IMR-90 (cell line): ENCODE results near the gene MYH9. TPM values are rescaled to one million over a fixed set of nuclear protein-coding genes. Genes with fewer than 3 reads are reported as not detected.

Experiments
- ATAC-seq: fragments of 200-7000 bp; cut with Tn5 transposase; 2 replicates; pipeline ENCODE4 v1.9.1; 2020; ENCODE audit warnings: low read depth, mild to moderate bottlenecking, moderate library complexity
- BruUV-seq: library from RNA; stranded (reverse); fragments of 400-500 nt; replicated peaks from 2 replicates; lab custom pipeline; 2021; lab: Mats Ljungman, UMichigan
- CTCF ChIA-PET: fragments of 300-600 bp; formaldehyde crosslinking; extraction: SDS; loops from one replicate; lab custom pipeline; 2021; ENCODE audit warnings: antibody characterized with exemption; lab: Yijun Ruan, JAX
- POLR2A ChIA-PET: fragments of 300-600 bp; sonication (Branson Sonifier 250); formaldehyde crosslinking; loops from one replicate; lab custom pipeline; 2022; ENCODE audit warnings: antibody characterized with exemption; ENCODE audit not compliant: unreplicated experiment; lab: Charles Lee
- DNase-seq: peaks from one replicate; pipeline ENCODE4 v3.0.0; 2013
- H2AFZ ChIP-seq: replicated peaks from 2 replicates; pipeline ENCODE3; 2013; ENCODE audit warnings: low read length, mild to moderate bottlenecking; ENCODE audit not compliant: poor library complexity
- H2AK5ac ChIP-seq: 2 replicates; pipeline ENCODE4 v1.6.1; 2013; ENCODE audit warnings: low read depth, low read length, inconsistent platforms
- H2AK9ac ChIP-seq: replicated peaks from 2 replicates; pipeline ENCODE3; 2013; ENCODE audit warnings: mild to moderate bottlenecking, low read depth, low read length, moderate library complexity; ENCODE audit not compliant: poor library complexity
- H2BK120ac ChIP-seq: 2 replicates; pipeline ENCODE4 v1.6.1; 2013; ENCODE audit warnings: low read depth, low read length, inconsistent platforms
- H2BK15ac ChIP-seq: 3 replicates; pipeline ENCODE4 v1.6.1; 2013; ENCODE audit warnings: low read depth, low read length, inconsistent platforms
- H2BK20ac ChIP-seq: 2 replicates; pipeline ENCODE4 v1.6.1; 2013; ENCODE audit warnings: low read depth, mild to moderate bottlenecking, inconsistent platforms, low read length, moderate library complexity
- H2BK5ac ChIP-seq: 2 replicates; pipeline ENCODE4 v1.6.1; 2013; ENCODE audit warnings: mild to moderate bottlenecking, low read depth, low read length, inconsistent platforms; ENCODE audit not compliant: poor library complexity, severe bottlenecking
- H3K14ac ChIP-seq: replicated peaks from 2 replicates; pipeline ENCODE4 v1.6.1; 2013; ENCODE audit warnings: low read depth, low read length, inconsistent platforms
- H3K18ac ChIP-seq: 2 replicates; pipeline ENCODE4 v1.6.1; 2013; ENCODE audit warnings: low read depth, low read length, control low read depth
- H3K23ac ChIP-seq: 2 replicates; pipeline ENCODE4 v1.6.1; 2013; ENCODE audit warnings: low read depth, low read length, inconsistent platforms
- H3K27ac ChIP-seq: 2 replicates; pipeline ENCODE4 v1.5.1; 2013; ENCODE audit warnings: mild to moderate bottlenecking, control low read depth, low read length; ENCODE audit not compliant: insufficient read depth
- H3K27me3 ChIP-seq: 2 replicates; pipeline ENCODE4 v1.6.1; 2013; ENCODE audit warnings: low read length; ENCODE audit not compliant: control insufficient read depth, insufficient read depth
- H3K36me3 ChIP-seq: 2 replicates; pipeline ENCODE4 v1.6.1; 2013; ENCODE audit warnings: low read length, mixed read lengths; ENCODE audit not compliant: control insufficient read depth, insufficient read depth
- H3K4ac ChIP-seq: 2 replicates; pipeline ENCODE4 v1.6.1; 2013; ENCODE audit warnings: low read depth, low read length, inconsistent platforms
- H3K4me1 ChIP-seq: 2 replicates; pipeline ENCODE4 v1.6.1; 2013; ENCODE audit warnings: low read length, mixed read lengths; ENCODE audit not compliant: control insufficient read depth, insufficient read depth
- H3K4me2 ChIP-seq: 2 replicates; pipeline ENCODE4 v1.6.1; 2013; ENCODE audit warnings: low read depth, mild to moderate bottlenecking, control low read depth, low read length, moderate library complexity
- H3K4me3 ChIP-seq: 2 replicates; pipeline ENCODE4 v1.5.1; 2013; ENCODE audit warnings: low read depth, mild to moderate bottlenecking, control low read depth, low read length, moderate library complexity; ENCODE audit not compliant: insufficient read depth
- H3K56ac ChIP-seq: 2 replicates; pipeline ENCODE4 v1.6.1; 2013; ENCODE audit warnings: low read length, inconsistent platforms; ENCODE audit not compliant: insufficient read depth; ENCODE audit errors: extremely low read depth
- H3K79me1 ChIP-seq, 2 experiments: 2 replicates each; pipeline ENCODE4 v1.6.1; 2013; ENCODE audit warnings: low read length in 2 of 2, inconsistent platforms in 1 of 2, low read depth in 1 of 2
- H3K9ac ChIP-seq: 2 replicates; pipeline ENCODE4 v1.6.1; 2013; ENCODE audit warnings: low read depth, low read length, control low read depth
- H3K9me1 ChIP-seq: 2 replicates; pipeline ENCODE4 v1.6.1; 2013; ENCODE audit warnings: low read length, inconsistent platforms; ENCODE audit not compliant: insufficient read depth
- H3K9me3 ChIP-seq: 2 replicates; pipeline ENCODE4 v1.6.1; 2013; ENCODE audit warnings: low read length; ENCODE audit not compliant: control insufficient read depth, insufficient read depth
- H4K20me1 ChIP-seq: 2 replicates; pipeline ENCODE4 v1.6.1; 2013; ENCODE audit warnings: low read length, inconsistent platforms; ENCODE audit not compliant: insufficient read depth
- H4K5ac ChIP-seq: 2 replicates; pipeline ENCODE4 v1.6.1; 2013; ENCODE audit warnings: mild to moderate bottlenecking, low read depth, low read length, control low read depth
- H4K8ac ChIP-seq, 2 experiments: 2 replicates each; pipeline ENCODE4 v1.6.1; 2013; ENCODE audit warnings: low read depth in 2 of 2, low read length in 2 of 2, control low read depth in 1 of 2, inconsistent platforms in 1 of 2
- H4K91ac ChIP-seq: 2 replicates; pipeline ENCODE4 v1.6.1; 2013; ENCODE audit warnings: low read depth, low read length, inconsistent platforms; ENCODE audit not compliant: insufficient read depth
- MXI1 ChIP-seq: IDR thresholded peaks from 2 replicates; pipeline ENCODE4 v1.6.1; 2012; ENCODE audit warnings: low read depth, mild to moderate bottlenecking, low read length, moderate library complexity, borderline replicate concordance
- NFE2L2 ChIP-seq: fragments of 150-350 bp; IDR thresholded peaks from 2 replicates; pipeline ENCODE4 v1.6.1; 2016; ENCODE audit warnings: low read depth, mild to moderate bottlenecking, low read length
- RCOR1 ChIP-seq: IDR thresholded peaks from 2 replicates; pipeline ENCODE4 v1.6.1; 2012; ENCODE audit warnings: mild to moderate bottlenecking, low read length, improper control_type of control experiment; ENCODE audit not compliant: insufficient replicate concordance
- WGBS, 2 experiments: methylation state at CpG; one replicate each; pipeline versions ENCODE4 v1.1.5 to v1.1.7; 2013; ENCODE audit warnings: missing lambda C conversion rate in 2 of 2; ENCODE audit not compliant: insufficient read length in 1 of 2; ENCODE audit errors: extremely low coverage in 2 of 2; 5-methylcytosine and 5-hydroxymethylcytosine counted together
- dilution Hi-C: fragments of 300-500 bp; cut with HindIII; formaldehyde crosslinking; loops from one replicate; pipeline ENCODE4 v1.14.3; 2018; ENCODE audit warnings: low sequenced_read_pairs; ENCODE audit not compliant: unreplicated experiment
- in situ Hi-C: fragments of 300-500 bp; cut with MboI; formaldehyde crosslinking; loops from 3 replicates; pipeline ENCODE4 v1.14.3; 2019; ENCODE audit warnings: low sequenced_read_pairs, inconsistent platforms, mixed read lengths
- intact Hi-C: fragments of 100-400 bp; cut with micrococcal nuclease; formaldehyde crosslinking; loops from 2 replicates; pipeline ENCODE4 v1.10.0; 2022
- polyA plus RNA-seq, 3 experiments: library from polyadenylated mRNA; depleted of rRNA; stranded (reverse); fragments of >200 nt; gene quantifications; 2 replicates each; pipeline ENCODE4 v1.2.3, GENCODE V29; 2012; ENCODE audit warnings: low replicate concordance in 1 of 3
- total RNA-seq: library from RNA; depleted of rRNA; stranded (reverse); fragments of >200 nt; gene quantifications from 2 replicates; pipeline ENCODE4 v1.2.3, GENCODE V29; 2012
- TF ChIP-seq, protein P1 (sequence below): conservative IDR thresholded peaks from 2 replicates; pipeline ENCODE4 v1.5.1; 2012; ENCODE audit warnings: mild to moderate bottlenecking, low read depth, low read length, improper control_type of control experiment

The MYH9 gene
- total and polyA plus RNA-seq, 2 of the 4 experiments (the other 2 are of a cell fraction): 475 to 554 TPM

DNA sequence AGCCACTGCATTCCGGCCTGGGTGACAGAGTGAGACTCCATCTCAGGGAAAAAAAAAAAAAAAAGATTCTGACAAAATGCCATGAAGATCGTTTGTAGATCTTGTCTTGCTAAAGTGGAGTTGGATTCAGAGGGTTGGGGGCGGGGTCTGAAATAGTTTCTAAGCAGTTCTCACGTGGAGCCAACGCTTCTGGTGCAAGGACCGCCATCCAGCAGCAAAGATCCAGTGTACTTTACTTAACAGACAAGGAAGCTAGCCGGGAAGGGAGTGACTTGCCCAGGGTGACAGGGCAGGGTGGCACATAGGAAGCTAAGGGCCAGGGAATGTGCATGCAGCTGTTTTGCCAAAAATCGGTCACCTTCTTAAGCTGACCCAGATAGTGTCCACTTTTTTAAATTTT is 107.4 kb downstream of the MYH9 start:
- peaks cover 74% of the 10 kb centered on the region for H4K20me1 ChIP-seq
- no peak overlapping the region for H3K4me2 ChIP-seq
- H3K27ac ChIP-seq: no peak overlapping the region
- H3K9me1 ChIP-seq: 0 out of 2 replicates have a peak, but pooled peaks cover 3% of the 10 kb centered on the region
- H2AK5ac ChIP-seq: peak overlapping the region; percentile 52; the same call in 1 of the 2 replicates
- 91% methylated on average over 6 of the region's 8 CpGs; no CpG with 5 or more reads in 1 of the 2 experiments for WGBS, 2 experiments
- CTCF ChIA-PET: interaction anchor here (0.6 kb wide), 1 partner anchor 68 kb away, joined by 4 read pairs; no protein-coding TSS in a partner anchor
- H3K79me1 ChIP-seq: peaks cover 18 to 45% of the 10 kb centered on the region in 2 experiments
- DNase-seq: peak; percentile 26
- no peak overlapping the region for H2BK120ac ChIP-seq
- H2BK15ac ChIP-seq: no peak overlapping the region
- TF ChIP-seq RCOR1 (no peak), NFE2L2 (no peak), MXI1 (no peak)
- TF ChIP-seq, protein P1, sequence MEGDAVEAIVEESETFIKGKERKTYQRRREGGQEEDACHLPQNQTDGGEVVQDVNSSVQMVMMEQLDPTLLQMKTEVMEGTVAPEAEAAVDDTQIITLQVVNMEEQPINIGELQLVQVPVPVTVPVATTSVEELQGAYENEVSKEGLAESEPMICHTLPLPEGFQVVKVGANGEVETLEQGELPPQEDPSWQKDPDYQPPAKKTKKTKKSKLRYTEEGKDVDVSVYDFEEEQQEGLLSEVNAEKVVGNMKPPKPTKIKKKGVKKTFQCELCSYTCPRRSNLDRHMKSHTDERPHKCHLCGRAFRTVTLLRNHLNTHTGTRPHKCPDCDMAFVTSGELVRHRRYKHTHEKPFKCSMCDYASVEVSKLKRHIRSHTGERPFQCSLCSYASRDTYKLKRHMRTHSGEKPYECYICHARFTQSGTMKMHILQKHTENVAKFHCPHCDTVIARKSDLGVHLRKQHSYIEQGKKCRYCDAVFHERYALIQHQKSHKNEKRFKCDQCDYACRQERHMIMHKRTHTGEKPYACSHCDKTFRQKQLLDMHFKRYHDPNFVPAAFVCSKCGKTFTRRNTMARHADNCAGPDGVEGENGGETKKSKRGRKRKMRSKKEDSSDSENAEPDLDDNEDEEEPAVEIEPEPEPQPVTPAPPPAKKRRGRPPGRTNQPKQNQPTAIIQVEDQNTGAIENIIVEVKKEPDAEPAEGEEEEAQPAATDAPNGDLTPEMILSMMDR: no peak
- no peaks in the 10 kb centered on the region for H3K4me1 ChIP-seq
- no peak overlapping the region for H2AK9ac ChIP-seq
- no peak overlapping the region for H2BK20ac ChIP-seq
- no peak overlapping the region for H3K56ac ChIP-seq
- H3K4me3 ChIP-seq: no peak overlapping the region
- H3K14ac ChIP-seq: no peak overlapping the region
- 0 out of 4 replicates have a peak overlapping the region, but pooled peaks of 1 of the 2 experiments have one; percentile 34 for H4K8ac ChIP-seq
- H3K23ac ChIP-seq: no peak overlapping the region
- H2AFZ ChIP-seq: no peak overlapping the region
- no peak for ATAC-seq
- POLR2A ChIA-PET: no interaction called here
- dilution Hi-C loops: no loop called here
- in situ Hi-C loops: no loop called here
- H3K18ac ChIP-seq: no peak overlapping the region
- no peak overlapping the region for H4K91ac ChIP-seq
- H3K9me3 ChIP-seq: no peaks in the 10 kb centered on the region
- no peak overlapping the region for H3K9ac ChIP-seq
- no peak overlapping the region for H2BK5ac ChIP-seq
- peaks cover 59% of the 10 kb centered on the region for H3K36me3 ChIP-seq
- BruUV-seq: no TSS peak
- no peak overlapping the region for H3K4ac ChIP-seq
- no peak overlapping the region for H4K5ac ChIP-seq
- intact Hi-C loops: no loop called here
- no peaks in the 10 kb centered on the region for H3K27me3 ChIP-seq
